Measurements from ENCODE around the gene COG2. TPM values are rescaled to one million over a fixed set of nuclear protein-coding genes. Genes with fewer than 3 reads are reported as not detected.
"Not testable (repeated sequence)": the region's sequence is repeated elsewhere in the genome, so short reads cannot be mapped to it uniquely, and the experiment has no call there.

The COG2 gene, protein sequence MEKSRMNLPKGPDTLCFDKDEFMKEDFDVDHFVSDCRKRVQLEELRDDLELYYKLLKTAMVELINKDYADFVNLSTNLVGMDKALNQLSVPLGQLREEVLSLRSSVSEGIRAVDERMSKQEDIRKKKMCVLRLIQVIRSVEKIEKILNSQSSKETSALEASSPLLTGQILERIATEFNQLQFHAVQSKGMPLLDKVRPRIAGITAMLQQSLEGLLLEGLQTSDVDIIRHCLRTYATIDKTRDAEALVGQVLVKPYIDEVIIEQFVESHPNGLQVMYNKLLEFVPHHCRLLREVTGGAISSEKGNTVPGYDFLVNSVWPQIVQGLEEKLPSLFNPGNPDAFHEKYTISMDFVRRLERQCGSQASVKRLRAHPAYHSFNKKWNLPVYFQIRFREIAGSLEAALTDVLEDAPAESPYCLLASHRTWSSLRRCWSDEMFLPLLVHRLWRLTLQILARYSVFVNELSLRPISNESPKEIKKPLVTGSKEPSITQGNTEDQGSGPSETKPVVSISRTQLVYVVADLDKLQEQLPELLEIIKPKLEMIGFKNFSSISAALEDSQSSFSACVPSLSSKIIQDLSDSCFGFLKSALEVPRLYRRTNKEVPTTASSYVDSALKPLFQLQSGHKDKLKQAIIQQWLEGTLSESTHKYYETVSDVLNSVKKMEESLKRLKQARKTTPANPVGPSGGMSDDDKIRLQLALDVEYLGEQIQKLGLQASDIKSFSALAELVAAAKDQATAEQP
- 10 to 100 TPM; 29.9 to 31.2 TPM for total RNA-seq

DNA sequence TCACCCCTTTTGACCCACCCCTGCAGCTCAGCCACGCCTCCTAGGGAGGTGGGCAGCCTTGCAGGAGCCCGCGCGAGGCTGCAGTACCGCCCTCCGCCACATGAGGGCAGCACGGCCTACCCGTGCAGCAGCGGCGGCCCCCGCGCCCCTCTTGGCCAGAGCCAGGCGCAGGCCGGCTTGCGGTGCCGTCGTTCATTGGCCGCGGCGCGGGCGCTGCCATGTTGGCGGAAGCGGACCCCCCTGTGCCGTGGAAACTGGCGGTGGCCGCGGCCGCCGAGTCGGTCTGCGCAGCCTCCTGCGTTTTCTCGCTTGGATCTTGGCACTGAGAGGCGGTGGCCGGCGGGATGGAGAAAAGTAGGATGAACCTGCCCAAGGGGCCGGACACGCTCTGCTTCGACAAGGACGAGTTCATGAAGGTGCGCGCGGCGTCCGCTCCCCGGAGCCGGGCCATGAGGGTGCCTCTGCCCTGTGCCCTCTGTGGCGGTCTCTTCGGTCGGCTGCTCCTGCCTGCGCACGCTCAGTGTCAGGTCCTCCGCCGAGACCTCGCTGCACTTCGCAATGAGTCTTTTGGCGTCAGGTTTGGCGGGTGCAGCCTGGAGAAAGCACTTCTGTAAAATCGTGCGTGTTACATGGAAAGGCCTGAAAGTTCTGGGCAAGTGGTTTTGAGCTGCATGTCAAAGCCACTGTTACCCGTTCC is at the start of gene COG2:
COG2 (plus strand) TSS at position 219 of the 697 bp plus-strand sequence; CDS start at position 345, 126 bp downstream.
- no peaks in the 10 kb centered on the region for H3K9me3 Mint-ChIP-seq (ENCODE audit: insufficient read depth)
- H3K4me3 Mint-ChIP-seq = peak within 1 kb of the TSS; percentile 95
- H3K27ac Mint-ChIP-seq = peak within 1 kb of the TSS; percentile 96
- CTCF ChIA-PET = interaction anchor here (0.5 to 2.2 kb wide), 23 partner anchors 8 to 573 kb away, joined by 3 to 13 read pairs (median 3); partner anchors contain the start of genes ARV1 and TTC13
- peaks cover 9% of the 10 kb centered on the region for H3K27me3 Mint-ChIP-seq (ENCODE audit: low read depth)
- POLR2A ChIA-PET = interaction anchor here (0.8 to 1.0 kb wide), 3 partner anchors 9 to 599 kb away, joined by 3 to 5 read pairs (median 3); no protein-coding TSS in a partner anchor
- peak; percentile 95 for DNase-seq
- peaks cover 42% of the 10 kb centered on the region for H3K4me1 Mint-ChIP-seq (ENCODE audit: low read depth)
- peak; percentile 96 for ATAC-seq
- peaks cover 10% of the 10 kb centered on the region for H3K36me3 Mint-ChIP-seq (ENCODE audit: low read depth)

DNA sequence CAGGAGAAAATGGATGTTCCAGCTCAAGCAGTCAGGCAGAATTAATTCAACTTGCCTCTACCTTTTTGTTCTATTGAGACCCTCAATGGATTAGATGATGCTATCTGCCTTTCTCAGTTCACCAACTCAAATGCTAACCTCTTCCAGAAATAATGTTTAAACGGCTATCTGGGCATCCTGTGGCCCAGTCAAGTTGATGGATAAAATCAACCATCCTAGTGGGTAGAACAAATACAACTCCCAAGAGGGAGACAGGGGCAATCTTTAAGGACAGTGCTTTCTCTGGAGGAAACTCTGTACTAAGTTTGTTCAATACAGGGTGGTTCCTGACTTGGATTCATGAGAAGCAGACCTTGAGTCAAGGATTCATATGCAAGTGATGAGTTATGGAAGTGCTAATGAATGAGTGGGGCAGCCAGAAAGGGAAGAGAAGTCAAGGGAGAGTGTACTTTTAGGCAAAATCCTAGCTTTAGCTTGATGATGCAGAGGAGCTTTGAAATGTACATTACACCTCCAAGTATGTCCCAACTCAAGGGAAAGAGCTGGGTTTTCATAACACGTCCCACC is 49.4 kb upstream of the COG2 start:
- POLR2A ChIA-PET = no interaction called here

DNA sequence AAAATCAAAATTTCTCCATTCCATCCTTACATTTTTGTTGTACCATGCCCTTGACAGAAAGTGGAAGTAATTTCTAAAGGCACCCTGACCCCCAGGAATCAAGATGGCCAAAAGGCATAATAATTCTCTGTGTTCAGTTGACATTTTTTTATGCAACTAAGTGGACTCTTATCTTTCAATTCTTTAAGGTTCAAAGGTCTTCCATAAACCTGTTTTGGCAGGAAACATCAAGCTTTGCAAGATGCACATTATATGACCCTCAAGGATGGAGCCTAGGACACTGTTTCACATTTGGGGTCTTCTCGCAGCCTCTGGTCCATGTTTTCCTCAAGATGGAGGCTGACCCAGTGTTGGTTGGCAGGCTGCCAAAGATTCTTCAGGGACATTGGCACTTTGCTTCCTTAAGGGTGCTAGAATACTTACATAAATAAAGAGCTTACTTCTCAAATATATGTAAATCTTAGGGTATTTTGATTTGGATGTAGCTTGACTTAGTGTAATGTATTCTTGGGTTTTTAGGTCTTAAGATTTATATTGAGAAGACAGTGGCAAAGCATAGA is 48.0 kb upstream of the COG2 start:
- CTCF ChIA-PET = no interaction called here
- H3K9me3 Mint-ChIP-seq (ENCODE audit: insufficient read depth) = no peaks in the 10 kb centered on the region
- no peak overlapping the region for H3K27ac Mint-ChIP-seq
- H3K4me3 Mint-ChIP-seq = no peak overlapping the region
- H3K36me3 Mint-ChIP-seq (ENCODE audit: low read depth) = no peaks in the 10 kb centered on the region
- DNase-seq (no peak), ATAC-seq (no peak)
- peaks cover 9% of the 10 kb centered on the region for H3K27me3 Mint-ChIP-seq (ENCODE audit: low read depth)
- no peaks in the 10 kb centered on the region for H3K4me1 Mint-ChIP-seq (ENCODE audit: low read depth)
- POLR2A ChIA-PET = no interaction called here

More for the DNA sequence above, 49.4 kb upstream of the COG2 start:
- no peaks in the 10 kb centered on the region for H3K9me3 Mint-ChIP-seq (ENCODE audit: insufficient read depth)
- no peaks in the 10 kb centered on the region for H3K36me3 Mint-ChIP-seq (ENCODE audit: low read depth)
- no peaks in the 10 kb centered on the region for H3K4me1 Mint-ChIP-seq (ENCODE audit: low read depth)
- no peak overlapping the region for H3K27ac Mint-ChIP-seq
- no peak for DNase-seq
- CTCF ChIA-PET = no interaction called here
- ATAC-seq = no peak
- H3K27me3 Mint-ChIP-seq (ENCODE audit: low read depth) = peaks cover 10% of the 10 kb centered on the region
- no peak overlapping the region for H3K4me3 Mint-ChIP-seq

GRCh38 chr1:230595181-230595580 is 47.1 kb upstream of the COG2 start:
- no peak overlapping the region for H3K4me3 Mint-ChIP-seq
- no peak for ATAC-seq
- H3K4me1 Mint-ChIP-seq (ENCODE audit: low read depth) = no peaks in the 10 kb centered on the region
- H3K9me3 Mint-ChIP-seq (ENCODE audit: insufficient read depth) = no peaks in the 10 kb centered on the region
- H3K27ac Mint-ChIP-seq = no peak overlapping the region
- ChIA-PET POLR2A (no interaction called here), CTCF (no interaction called here)
- DNase-seq = no peak
- no peaks in the 10 kb centered on the region for H3K36me3 Mint-ChIP-seq (ENCODE audit: low read depth)
- H3K27me3 Mint-ChIP-seq (ENCODE audit: low read depth) = peaks cover 8% of the 10 kb centered on the region

DNA sequence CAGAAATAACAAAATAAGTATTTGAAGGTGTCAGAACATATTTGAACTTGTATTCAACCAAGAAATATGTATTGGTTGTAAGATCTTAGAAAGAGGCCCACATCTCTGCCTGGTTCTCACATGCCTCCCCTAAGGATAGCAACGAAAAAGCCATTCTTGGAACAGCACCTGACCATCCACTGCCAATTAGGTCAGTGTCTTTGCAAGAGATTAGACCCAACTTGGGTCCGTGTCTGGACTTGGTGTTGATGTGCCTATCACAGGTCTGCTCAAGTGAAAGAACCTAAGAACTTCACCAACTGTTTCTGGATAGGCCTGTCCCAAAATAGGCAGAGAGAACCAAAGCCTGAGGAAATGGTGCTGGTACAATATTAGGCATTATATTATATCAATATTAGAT is 46.0 kb upstream of the COG2 start:
- Mint-ChIP-seq H3K27ac (no peak overlapping the region), H3K4me1 (ENCODE audit: low read depth) (no peaks in the 10 kb centered on the region), H3K27me3 (ENCODE audit: low read depth) (peaks cover 8% of the 10 kb centered on the region), H3K4me3 (no peak overlapping the region), H3K36me3 (ENCODE audit: low read depth) (no peaks in the 10 kb centered on the region), H3K9me3 (ENCODE audit: insufficient read depth) (no peaks in the 10 kb centered on the region)
- DNase-seq (no peak), ATAC-seq (no peak)
- ChIA-PET CTCF (no interaction called here), POLR2A (no interaction called here)

GRCh38 chr1:230598745-230599144 is 43.5 kb upstream of the COG2 start:
- ChIA-PET CTCF (no interaction called here), POLR2A (no interaction called here)
- Mint-ChIP-seq H3K27me3 (ENCODE audit: low read depth) (peaks cover 4% of the 10 kb centered on the region), H3K36me3 (ENCODE audit: low read depth) (no peaks in the 10 kb centered on the region), H3K4me3 (no peak overlapping the region), H3K4me1 (ENCODE audit: low read depth) (no peaks in the 10 kb centered on the region), H3K9me3 (ENCODE audit: insufficient read depth) (no peaks in the 10 kb centered on the region), H3K27ac (no peak overlapping the region)
- DNase-seq (no peak), ATAC-seq (no peak)

GRCh38 chr1:230599926-230600656 is 42.2 kb upstream of the COG2 start:
- ChIA-PET POLR2A (no interaction called here), CTCF (no interaction called here)
- H3K9me3 Mint-ChIP-seq (ENCODE audit: insufficient read depth) = no peaks in the 10 kb centered on the region
- DNase-seq (no peak), ATAC-seq (no peak)
- H3K27me3 Mint-ChIP-seq (ENCODE audit: low read depth) = peaks cover 2% of the 10 kb centered on the region
- H3K36me3 Mint-ChIP-seq (ENCODE audit: low read depth) = no peaks in the 10 kb centered on the region
- no peaks in the 10 kb centered on the region for H3K4me1 Mint-ChIP-seq (ENCODE audit: low read depth)
- H3K4me3 Mint-ChIP-seq = no peak overlapping the region
- no peak overlapping the region for H3K27ac Mint-ChIP-seq

DNA sequence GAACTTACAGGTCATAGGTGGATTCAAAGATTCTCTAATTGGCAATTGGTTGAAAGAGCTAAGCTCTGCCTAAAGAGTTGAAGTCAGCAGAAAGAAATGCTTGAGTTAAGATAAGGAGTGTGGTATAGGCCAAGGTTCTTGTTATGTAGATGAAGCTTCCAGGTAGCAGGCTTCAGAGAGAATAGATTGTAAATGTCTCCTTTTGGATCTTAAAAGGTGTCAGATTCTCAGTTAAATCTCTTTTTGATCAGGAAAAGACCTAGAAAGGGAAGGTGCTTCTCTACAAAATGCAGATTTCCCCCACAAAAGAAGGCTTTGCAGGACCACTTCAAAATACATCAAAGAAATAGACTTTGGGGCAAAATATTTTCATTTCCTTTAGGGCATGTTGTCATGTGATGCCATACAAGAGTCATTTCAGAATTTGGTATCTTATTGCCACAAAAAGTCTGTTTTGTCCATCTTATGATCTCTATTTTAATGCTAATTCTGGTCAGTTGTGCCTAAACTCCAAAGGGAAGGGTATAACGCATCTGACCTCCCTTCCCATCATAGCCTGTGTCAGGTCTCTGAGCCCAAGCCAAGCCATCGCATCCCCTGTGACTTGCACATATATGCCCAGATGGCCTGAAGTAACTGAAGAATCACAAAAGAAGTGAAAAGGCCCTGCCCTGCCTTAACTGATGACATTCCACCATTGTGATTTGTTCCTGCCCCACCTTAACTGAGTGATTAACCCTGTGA is 41.5 kb upstream of the COG2 start:
- H3K27me3 Mint-ChIP-seq (ENCODE audit: low read depth); POLR2A ChIA-PET; H3K9me3 Mint-ChIP-seq (ENCODE audit: insufficient read depth); H3K27ac Mint-ChIP-seq; ATAC-seq; H3K36me3 Mint-ChIP-seq (ENCODE audit: low read depth); DNase-seq; H3K4me3 Mint-ChIP-seq; H3K4me1 Mint-ChIP-seq (ENCODE audit: low read depth); CTCF ChIA-PET: not testable (repeated sequence)

DNA sequence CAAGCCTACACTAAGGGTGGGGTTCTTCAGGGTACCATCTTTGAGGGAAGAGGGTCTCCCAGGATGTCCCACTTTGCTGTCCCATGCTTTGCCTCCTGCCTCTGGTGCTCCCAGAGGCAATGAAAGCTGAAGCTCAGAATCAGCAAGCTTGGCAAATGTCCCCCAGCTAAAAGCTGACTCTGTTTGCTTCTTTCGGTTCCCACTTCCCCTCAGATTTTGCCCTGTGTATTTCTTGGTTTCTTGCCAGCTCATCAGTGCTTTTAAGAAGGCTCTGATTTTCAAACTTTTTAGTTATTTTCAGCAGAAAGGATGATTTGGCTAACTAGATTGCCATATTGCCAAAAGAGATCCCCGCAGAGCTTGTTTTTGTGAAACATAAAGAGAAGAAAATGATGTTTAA is 33.1 kb upstream of the COG2 start:
- ChIA-PET CTCF (no interaction called here), POLR2A (interaction anchor here (1.1 kb wide), 1 partner anchor 545 kb away, joined by 4 read pairs; no protein-coding TSS in a partner anchor)
- H3K36me3 Mint-ChIP-seq (ENCODE audit: low read depth) = no peaks in the 10 kb centered on the region
- H3K4me3 Mint-ChIP-seq = no peak overlapping the region
- H3K27ac Mint-ChIP-seq = no peak overlapping the region
- DNase-seq (no peak), ATAC-seq (no peak)
- no peaks in the 10 kb centered on the region for H3K9me3 Mint-ChIP-seq (ENCODE audit: insufficient read depth)
- H3K27me3 Mint-ChIP-seq (ENCODE audit: low read depth) = peaks cover 16% of the 10 kb centered on the region
- no peaks in the 10 kb centered on the region for H3K4me1 Mint-ChIP-seq (ENCODE audit: low read depth)

DNA sequence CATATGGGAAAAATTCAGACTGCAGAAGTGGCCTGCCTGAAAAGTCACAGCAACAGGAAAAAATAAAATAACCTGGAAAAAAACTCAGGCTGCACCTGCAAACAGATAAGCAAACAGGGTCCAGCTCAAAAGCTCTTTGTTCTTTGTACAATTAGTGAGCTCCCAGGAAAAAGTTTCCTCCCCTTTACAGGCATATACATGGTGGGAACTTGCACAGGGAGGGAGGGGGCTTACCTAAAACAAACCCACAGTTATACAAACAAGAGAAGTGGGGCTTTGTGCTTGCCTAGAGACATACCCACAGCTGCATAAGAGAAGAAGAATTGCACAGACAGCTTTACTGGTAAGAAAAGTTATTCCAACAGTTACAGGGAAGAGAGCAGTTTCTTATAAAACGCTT is 31.7 kb upstream of the COG2 start:
- DNase-seq (no peak), ATAC-seq (no peak)
- ChIA-PET POLR2A (no interaction called here), CTCF (no interaction called here)
- no peaks in the 10 kb centered on the region for H3K4me1 Mint-ChIP-seq (ENCODE audit: low read depth)
- no peak overlapping the region for H3K27ac Mint-ChIP-seq
- H3K9me3 Mint-ChIP-seq (ENCODE audit: insufficient read depth) = no peaks in the 10 kb centered on the region
- peaks cover 20% of the 10 kb centered on the region for H3K27me3 Mint-ChIP-seq (ENCODE audit: low read depth)
- H3K36me3 Mint-ChIP-seq (ENCODE audit: low read depth) = no peaks in the 10 kb centered on the region
- no peak overlapping the region for H3K4me3 Mint-ChIP-seq
